ENCODE data around the gene CA5A. TPM values are rescaled to one million over a fixed set of nuclear protein-coding genes. Genes with fewer than 3 reads are reported as not detected.

Gene CA5A
- total and polyA plus RNA-seq, 2 of the 13 experiments (the other 11 are each of a cell fraction or from before 2014, with no cell fraction given): 66.8 to 106 TPM

- H2AFZ ChIP-seq (ENCODE audit: low read length): no peak overlapping the region
- H3K9me3 ChIP-seq (ENCODE audit: low read length): no peaks in the 10 kb centered on the region
- in situ Hi-C loops (cut with HindIII; ENCODE audit: extremely low pct_ligation_motif_present, low pct_unique_long_range_greater_than_20kb): no loop called here
- H4K20me1 ChIP-seq (ENCODE audit: insufficient read depth, low read length): peaks cover 20% of the 10 kb centered on the region; the same call in 1 of the 2 replicates
- CTCF ChIA-PET (ENCODE audit: low intra/inter-chr PET ratio, low total read pairs): interaction anchor here (5.4 kb wide), 1 partner anchor 68 kb away, joined by 38 read pairs; no protein-coding TSS in a partner anchor
- H3K4me2 ChIP-seq (ENCODE audit: low read depth, low read length): no peak overlapping the region
- H3K4me1 ChIP-seq (ENCODE audit: insufficient read depth, low read length): peaks cover 99% of the 10 kb centered on the region
- intact Hi-C loops (cut with micrococcal nuclease; ENCODE audit: unreplicated experiment): no loop called here
- POLR2A ChIA-PET: interaction anchor here (0.8 to 9.4 kb wide), 7 partner anchors 11 to 67 kb away, joined by 3 to 399 read pairs (median 17); partner anchors contain the start of gene SLC7A5
- FAIRE-seq (no peak), DNase-seq (ENCODE audit: low spot score) (no peak), ATAC-seq (no peak)
- peaks cover 80% of the 10 kb centered on the region for H3K79me2 ChIP-seq (ENCODE audit: insufficient read depth, low read length)
- H3K36me3 ChIP-seq (replicated peaks in 1 of 2; ENCODE audit: control insufficient read depth in 1 of 2, insufficient read depth in 2 of 2, low read length in 2 of 2): peaks cover 51 to 67% of the 10 kb centered on the region in 2 experiments
- H3K27me3 ChIP-seq (ENCODE audit: control insufficient read depth in 1 of 2, insufficient read depth in 2 of 2, low read length in 2 of 2): no peaks in the 10 kb centered on the region
- no peak overlapping the region for H3K4me3 ChIP-seq (replicated peaks in 1 of 3; ENCODE audit: insufficient read depth in 1 of 3, low read depth in 2 of 3, low read length in 3 of 3)
- H3K9ac ChIP-seq (ENCODE audit: insufficient read depth, low read depth, low read length): peak overlapping the region; percentile 79
- peak overlapping the region; percentile 98 for H3K27ac ChIP-seq (ENCODE audit: extremely low read length, insufficient read depth, low read length)
- no TSS peak for BruUV-seq (replicated peaks)
- WGBS (ENCODE audit: low lambda C conversion rate): 90% methylated on average over 29 of the region's 31 CpGs
- TF ChIP-seq ZNF713 (CRISPR knock-in tag; IDR thresholded peaks at IDR 0.05) (no peak), ZBTB37 (CRISPR knock-in tag; IDR thresholded peaks at IDR 0.05) (no peak), MBD4 (IDR thresholded peaks at IDR 0.05; ENCODE audit: borderline replicate concordance, low read length) (no peak), ZNF615 (CRISPR knock-in tag; IDR thresholded peaks at IDR 0.05; ENCODE audit: borderline replicate concordance) (no peak), CREBL2 (CRISPR knock-in tag; IDR thresholded peaks at IDR 0.05; ENCODE audit: borderline replicate concordance) (no peak), ZNF501 (CRISPR knock-in tag; IDR thresholded peaks at IDR 0.05) (no peak), HOXA3 (CRISPR knock-in tag; IDR thresholded peaks at IDR 0.05) (0 out of 2 replicates have a peak, but pooled peaks have one; percentile 8), POLR2AphosphoS2 (IDR thresholded peaks at IDR 0.05; ENCODE audit: low read depth, low read length) (peak; percentile 52; the same call in 1 of the 2 replicates), ZNF460 (CRISPR knock-in tag; IDR thresholded peaks at IDR 0.05; ENCODE audit: borderline replicate concordance) (no peak), ZBTB21 (CRISPR knock-in tag; IDR thresholded peaks at IDR 0.05) (no peak), ZNF10 (CRISPR knock-in tag; IDR thresholded peaks at IDR 0.05; ENCODE audit: borderline replicate concordance, low read depth) (no peak), SMAD9 (CRISPR knock-in tag; IDR thresholded peaks at IDR 0.05) (no peak), MXD4 (CRISPR knock-in tag; IDR thresholded peaks at IDR 0.05) (no peak), REL (CRISPR knock-in tag; conservative IDR thresholded peaks at IDR 0.05) (no peak)
- TF ChIP-seq, protein P1, sequence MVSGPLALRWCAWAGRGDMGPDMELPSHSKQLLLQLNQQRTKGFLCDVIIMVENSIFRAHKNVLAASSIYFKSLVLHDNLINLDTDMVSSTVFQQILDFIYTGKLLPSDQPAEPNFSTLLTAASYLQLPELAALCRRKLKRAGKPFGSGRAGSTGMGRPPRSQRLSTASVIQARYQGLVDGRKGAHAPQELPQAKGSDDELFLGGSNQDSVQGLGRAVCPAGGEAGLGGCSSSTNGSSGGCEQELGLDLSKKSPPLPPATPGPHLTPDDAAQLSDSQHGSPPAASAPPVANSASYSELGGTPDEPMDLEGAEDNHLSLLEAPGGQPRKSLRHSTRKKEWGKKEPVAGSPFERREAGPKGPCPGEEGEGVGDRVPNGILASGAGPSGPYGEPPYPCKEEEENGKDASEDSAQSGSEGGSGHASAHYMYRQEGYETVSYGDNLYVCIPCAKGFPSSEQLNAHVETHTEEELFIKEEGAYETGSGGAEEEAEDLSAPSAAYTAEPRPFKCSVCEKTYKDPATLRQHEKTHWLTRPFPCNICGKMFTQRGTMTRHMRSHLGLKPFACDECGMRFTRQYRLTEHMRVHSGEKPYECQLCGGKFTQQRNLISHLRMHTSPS (CRISPR knock-in tag; IDR thresholded peaks at IDR 0.05; ENCODE audit: low read depth): no peak
- TF ChIP-seq, protein P2, sequence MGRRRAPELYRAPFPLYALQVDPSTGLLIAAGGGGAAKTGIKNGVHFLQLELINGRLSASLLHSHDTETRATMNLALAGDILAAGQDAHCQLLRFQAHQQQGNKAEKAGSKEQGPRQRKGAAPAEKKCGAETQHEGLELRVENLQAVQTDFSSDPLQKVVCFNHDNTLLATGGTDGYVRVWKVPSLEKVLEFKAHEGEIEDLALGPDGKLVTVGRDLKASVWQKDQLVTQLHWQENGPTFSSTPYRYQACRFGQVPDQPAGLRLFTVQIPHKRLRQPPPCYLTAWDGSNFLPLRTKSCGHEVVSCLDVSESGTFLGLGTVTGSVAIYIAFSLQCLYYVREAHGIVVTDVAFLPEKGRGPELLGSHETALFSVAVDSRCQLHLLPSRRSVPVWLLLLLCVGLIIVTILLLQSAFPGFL (CRISPR knock-in tag; IDR thresholded peaks at IDR 0.05): no peak
- TF ChIP-seq, protein P3, sequence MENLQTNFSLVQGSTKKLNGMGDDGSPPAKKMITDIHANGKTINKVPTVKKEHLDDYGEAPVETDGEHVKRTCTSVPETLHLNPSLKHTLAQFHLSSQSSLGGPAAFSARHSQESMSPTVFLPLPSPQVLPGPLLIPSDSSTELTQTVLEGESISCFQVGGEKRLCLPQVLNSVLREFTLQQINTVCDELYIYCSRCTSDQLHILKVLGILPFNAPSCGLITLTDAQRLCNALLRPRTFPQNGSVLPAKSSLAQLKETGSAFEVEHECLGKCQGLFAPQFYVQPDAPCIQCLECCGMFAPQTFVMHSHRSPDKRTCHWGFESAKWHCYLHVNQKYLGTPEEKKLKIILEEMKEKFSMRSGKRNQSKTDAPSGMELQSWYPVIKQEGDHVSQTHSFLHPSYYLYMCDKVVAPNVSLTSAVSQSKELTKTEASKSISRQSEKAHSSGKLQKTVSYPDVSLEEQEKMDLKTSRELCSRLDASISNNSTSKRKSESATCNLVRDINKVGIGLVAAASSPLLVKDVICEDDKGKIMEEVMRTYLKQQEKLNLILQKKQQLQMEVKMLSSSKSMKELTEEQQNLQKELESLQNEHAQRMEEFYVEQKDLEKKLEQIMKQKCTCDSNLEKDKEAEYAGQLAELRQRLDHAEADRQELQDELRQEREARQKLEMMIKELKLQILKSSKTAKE (CRISPR knock-in tag; IDR thresholded peaks at IDR 0.05; ENCODE audit: borderline replicate concordance): no peak
Observed at GRCh38 chr16:87845807-87846619, 90.3 kb downstream of the CA5A start.
